Measurements from ENCODE around the gene OCSTAMP. TPM values are rescaled to one million over a fixed set of nuclear protein-coding genes. Genes with fewer than 3 reads are reported as not detected.

Gene OCSTAMP
- total RNA-seq, 1 donor from 2014 or later, result not detected

DNA sequence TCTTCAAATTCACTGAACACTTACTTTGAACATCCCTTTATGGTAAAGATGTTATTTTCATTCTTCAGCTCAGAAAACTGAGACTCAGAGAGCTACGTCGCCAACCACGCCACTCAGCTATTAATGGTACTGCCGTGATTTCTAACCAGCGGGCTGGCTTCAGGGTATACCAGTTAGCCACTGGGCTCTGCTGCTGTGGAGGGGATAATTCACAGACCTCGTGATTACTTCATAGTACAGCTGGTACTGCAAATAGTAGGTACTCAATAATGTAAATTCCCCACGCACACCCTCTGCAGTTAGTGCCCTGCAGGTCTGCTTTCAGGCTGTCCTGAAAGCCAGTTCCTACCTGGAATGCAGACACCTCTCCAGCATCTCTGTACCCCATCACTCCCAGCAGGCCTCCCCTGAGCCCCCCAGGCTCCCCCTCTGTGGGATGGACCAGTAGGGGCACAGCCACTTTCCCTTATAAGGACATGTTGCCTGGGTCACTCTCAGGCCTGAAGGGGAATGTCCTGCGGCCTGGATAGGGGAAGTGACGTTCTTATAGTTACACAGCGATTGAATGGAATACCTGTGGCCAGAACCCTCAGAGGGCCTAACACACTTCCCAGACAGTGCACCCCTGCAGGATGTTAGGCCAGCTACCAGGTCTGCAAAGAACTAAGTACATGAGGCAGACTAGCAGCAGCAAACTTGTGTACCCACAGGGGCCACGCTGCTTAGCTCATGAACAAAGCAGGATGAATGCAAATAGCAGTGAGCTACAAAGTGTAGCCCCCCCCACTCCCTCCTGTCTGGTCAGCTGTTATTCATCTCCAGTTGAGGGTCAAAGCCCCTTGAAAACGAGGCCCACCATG lies 1.3 kb upstream of the OCSTAMP start:
- Mint-ChIP-seq H3K36me3 (ENCODE audit: unreplicated experiment) (no peaks in the 10 kb centered on the region), H3K4me3 (ENCODE audit: unreplicated experiment) (no peak overlapping the region), H3K27me3 (ENCODE audit: unreplicated experiment) (peaks cover 2% of the 10 kb centered on the region), H3K4me1 (ENCODE audit: low read depth, unreplicated experiment) (no peaks in the 10 kb centered on the region), H3K9me3 (ENCODE audit: unreplicated experiment) (no peaks in the 10 kb centered on the region), H3K27ac (ENCODE audit: unreplicated experiment) (no peak overlapping the region)
- TF ChIP-seq CTCF (IDR thresholded peaks at IDR 0.05; ENCODE audit: partially characterized antibody, unreplicated experiment), result no peak
- no peak for DNase-seq

GRCh38 chr20:46549188-46549972 lies 1.1 kb downstream of the OCSTAMP start:
- H3K4me3 Mint-ChIP-seq (ENCODE audit: unreplicated experiment), result no peak overlapping the region
- H3K4me1 Mint-ChIP-seq (ENCODE audit: low read depth, unreplicated experiment), result no peaks in the 10 kb centered on the region
- no peak overlapping the region for H3K27ac Mint-ChIP-seq (ENCODE audit: unreplicated experiment)
- no peaks in the 10 kb centered on the region for H3K36me3 Mint-ChIP-seq (ENCODE audit: unreplicated experiment)
- TF ChIP-seq CTCF (IDR thresholded peaks at IDR 0.05; ENCODE audit: partially characterized antibody, unreplicated experiment), result no peak
- DNase-seq, result no peak
- H3K9me3 Mint-ChIP-seq (ENCODE audit: unreplicated experiment), result no peaks in the 10 kb centered on the region
- H3K27me3 Mint-ChIP-seq (ENCODE audit: unreplicated experiment), result peaks cover 2% of the 10 kb centered on the region

GRCh38 chr20:46548688-46549087 lies 1.8 kb downstream of the OCSTAMP start:
- Mint-ChIP-seq H3K4me3 (ENCODE audit: unreplicated experiment) (no peak overlapping the region), H3K4me1 (ENCODE audit: low read depth, unreplicated experiment) (no peaks in the 10 kb centered on the region), H3K36me3 (ENCODE audit: unreplicated experiment) (no peaks in the 10 kb centered on the region), H3K9me3 (ENCODE audit: unreplicated experiment) (no peaks in the 10 kb centered on the region), H3K27me3 (ENCODE audit: unreplicated experiment) (peaks cover 2% of the 10 kb centered on the region), H3K27ac (ENCODE audit: unreplicated experiment) (no peak overlapping the region)
- no peak for TF ChIP-seq CTCF (IDR thresholded peaks at IDR 0.05; ENCODE audit: partially characterized antibody, unreplicated experiment)
- DNase-seq, result no peak

DNA sequence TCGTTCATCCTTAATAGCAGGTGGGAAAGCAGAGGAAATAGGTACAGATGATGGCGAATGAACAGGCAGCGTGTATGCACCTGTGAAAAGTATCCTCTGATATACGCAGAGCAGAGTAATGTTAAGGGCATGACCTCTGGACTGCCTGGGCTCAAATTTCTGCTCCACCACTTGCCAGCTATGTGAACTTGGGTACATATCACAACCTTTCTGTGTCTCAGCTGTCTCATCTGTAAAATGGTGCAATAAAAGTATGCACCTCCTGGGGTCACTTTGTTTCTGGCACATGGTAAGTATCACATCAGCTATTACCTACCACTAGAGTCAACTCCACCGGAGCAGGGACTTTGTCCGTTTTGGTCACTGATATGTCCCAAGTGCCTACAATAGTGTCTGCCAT lies 2.5 kb downstream of the OCSTAMP start:
- H3K27me3 Mint-ChIP-seq (ENCODE audit: unreplicated experiment), result peaks cover 4% of the 10 kb centered on the region
- no peaks in the 10 kb centered on the region for H3K9me3 Mint-ChIP-seq (ENCODE audit: unreplicated experiment)
- H3K4me1 Mint-ChIP-seq (ENCODE audit: low read depth, unreplicated experiment), result no peaks in the 10 kb centered on the region
- TF ChIP-seq CTCF (IDR thresholded peaks at IDR 0.05; ENCODE audit: partially characterized antibody, unreplicated experiment), result no peak
- H3K36me3 Mint-ChIP-seq (ENCODE audit: unreplicated experiment), result no peaks in the 10 kb centered on the region
- no peak overlapping the region for H3K27ac Mint-ChIP-seq (ENCODE audit: unreplicated experiment)
- no peak overlapping the region for H3K4me3 Mint-ChIP-seq (ENCODE audit: unreplicated experiment)
- DNase-seq, result no peak

GRCh38 chr20:46546936-46547335 lies 3.5 kb downstream of the OCSTAMP start:
- H3K9me3 Mint-ChIP-seq (ENCODE audit: unreplicated experiment), result no peaks in the 10 kb centered on the region
- H3K27me3 Mint-ChIP-seq (ENCODE audit: unreplicated experiment), result peaks cover 4% of the 10 kb centered on the region
- no peak for TF ChIP-seq CTCF (IDR thresholded peaks at IDR 0.05; ENCODE audit: partially characterized antibody, unreplicated experiment)
- no peak overlapping the region for H3K27ac Mint-ChIP-seq (ENCODE audit: unreplicated experiment)
- H3K4me1 Mint-ChIP-seq (ENCODE audit: low read depth, unreplicated experiment), result no peaks in the 10 kb centered on the region
- no peak overlapping the region for H3K4me3 Mint-ChIP-seq (ENCODE audit: unreplicated experiment)
- no peak for DNase-seq
- H3K36me3 Mint-ChIP-seq (ENCODE audit: unreplicated experiment), result no peaks in the 10 kb centered on the region
